GM19455 (cell line): ENCODE measurements around the gene GBP7.

Experiments used
- ATAC-seq: cut with Tn5 transposase; IDR thresholded peaks from one replicate; pipeline ENCODE4 v1.9.1; 2021; ENCODE audit not compliant: unreplicated experiment

GBP7 gene

GRCh38 chr1:89125240-89125912 is 50.4 kb downstream of the GBP7 start:
- no peak for ATAC-seq

- no peak for ATAC-seq
These were observed 54.2 kb downstream of the GBP7 start for GRCh38 chr1:89121641-89122040.

- ATAC-seq = no peak
These were observed 61.1 kb downstream of the GBP7 start for GRCh38 chr1:89114662-89115061.

GRCh38 chr1:89112871-89113613 is 62.8 kb downstream of the GBP7 start:
- ATAC-seq = no peak

- ATAC-seq = no peak
These were observed 71.1 kb downstream of the GBP7 start for GRCh38 chr1:89104687-89105086.

- ATAC-seq = no peak
These were observed 71.7 kb downstream of the GBP7 start for GRCh38 chr1:89104147-89104546.

GRCh38 chr1:89102021-89102420 is 73.8 kb downstream of the GBP7 start:
- no peak for ATAC-seq

- ATAC-seq = no peak
These were observed 75.4 kb downstream of the GBP7 start for GRCh38 chr1:89100412-89100811.

- no peak for ATAC-seq
These were observed 76.9 kb downstream of the GBP7 start for GRCh38 chr1:89098857-89099256.

- ATAC-seq = no peak
These were observed 80.1 kb downstream of the GBP7 start for GRCh38 chr1:89095737-89096136.

- ATAC-seq = no peak
These were observed 85.8 kb downstream of the GBP7 start for GRCh38 chr1:89089962-89090361.

GRCh38 chr1:89088572-89088971 is 87.2 kb downstream of the GBP7 start:
- no peak for ATAC-seq

- ATAC-seq = no peak
These were observed 88.6 kb downstream of the GBP7 start for GRCh38 chr1:89087241-89087640.

GRCh38 chr1:89085781-89086180 is 90.0 kb downstream of the GBP7 start:
- ATAC-seq = no peak
